Gastroesophageal sphincter (tissue), 3 donors: ENCODE measurements around the gene MAPK1.
"Not testable (repeated sequence)": the region's sequence is repeated elsewhere in the genome, so short reads cannot be mapped to it uniquely, and the experiment has no call there.

Experiments used
- CTCF ChIP-seq, 4 experiments: fragments of 200-600 bp in 2 of 4; fragments of 450-650 bp in 2 of 4; sonication (generic) in 1 of 4; IDR thresholded peaks; one replicate each; pipeline ENCODE4 v1.5.1; 2017 to 2019; ENCODE audit warnings: antibody characterized with exemption in 4 of 4, mild to moderate bottlenecking in 2 of 4, moderate library complexity in 2 of 4
- EP300 ChIP-seq: sonication (generic); formaldehyde crosslinking; IDR thresholded peaks from one replicate; pipeline ENCODE4 v1.6.1; 2017; ENCODE audit warnings: antibody characterized with exemption, mild to moderate bottlenecking
- POLR2A ChIP-seq, 2 donors: fragments of 450-650 bp; IDR thresholded peaks; one replicate each; pipeline ENCODE4 v1.6.1; 2017; ENCODE audit warnings: antibody characterized with exemption in 2 of 2, mild to moderate bottlenecking in 2 of 2, moderate library complexity in 1 of 2
- POLR2AphosphoS5 ChIP-seq: sonication (generic); formaldehyde crosslinking; IDR thresholded peaks from one replicate; pipeline ENCODE4 v1.6.1; 2017; ENCODE audit warnings: antibody characterized with exemption

- TF ChIP-seq CTCF (IDR thresholded peaks at IDR 0.05); POLR2AphosphoS5; EP300; POLR2A (IDR thresholded peaks at IDR 0.05): not testable (repeated sequence)
These were observed 79.9 kb downstream of the MAPK1 start for GRCh38 chr22:21787565-21787964.
